HG03354 (cell line): ENCODE data around the gene LILRA6.

Source experiments
- ATAC-seq: cut with Tn5 transposase; IDR thresholded peaks from one replicate; pipeline ENCODE4 v1.9.1; 2021; ENCODE audit warnings: mild to moderate bottlenecking; ENCODE audit not compliant: unreplicated experiment, poor library complexity, severe bottlenecking

Gene LILRA6

DNA sequence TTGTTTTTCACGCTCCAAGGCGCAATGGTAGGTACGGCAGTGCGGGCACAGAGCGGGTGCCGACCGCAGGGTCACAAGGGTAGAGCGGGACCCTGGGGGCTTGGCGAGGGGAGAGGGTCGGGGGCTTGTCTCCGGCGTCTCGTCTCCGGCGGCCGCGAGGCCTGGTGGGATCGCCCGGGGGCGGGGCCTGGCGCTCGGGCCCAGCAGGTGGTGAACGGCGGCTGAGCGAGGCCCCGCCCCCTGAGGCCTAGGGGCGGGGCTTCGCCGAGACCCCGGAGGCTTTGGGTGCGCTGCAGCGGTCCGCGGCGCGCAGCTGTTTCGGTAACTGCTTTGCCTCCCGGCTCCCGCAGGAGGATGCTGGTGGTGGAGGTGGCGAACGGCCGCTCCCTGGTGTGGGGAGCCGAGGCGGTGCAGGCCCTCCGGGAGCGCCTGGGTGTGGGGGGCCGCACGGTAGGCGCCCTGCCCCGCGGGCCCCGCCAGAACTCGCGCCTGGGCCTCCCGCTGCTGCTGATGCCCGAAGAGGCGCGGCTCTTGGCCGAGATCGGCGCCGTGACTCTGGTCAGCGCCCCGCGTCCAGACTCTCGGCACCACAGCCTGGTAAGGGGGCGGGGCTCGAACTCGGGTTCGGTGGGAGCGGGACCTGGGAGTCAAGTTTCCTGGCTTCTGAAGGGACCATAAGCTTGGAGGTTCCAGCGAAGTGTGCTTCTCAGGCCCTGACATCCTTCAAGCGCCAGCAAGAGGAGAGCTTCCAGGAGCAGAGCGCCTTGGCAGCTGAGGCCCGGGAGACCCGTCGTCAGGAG lies 51.4 kb downstream of the LILRA6 start, which contains the start of gene TSEN34:
TSS of gene TSEN34 (plus strand) at position 298 of the 800 bp plus-strand sequence. CDS start at position 355, 57 bp downstream.
- ATAC-seq: peak; percentile 33

DNA sequence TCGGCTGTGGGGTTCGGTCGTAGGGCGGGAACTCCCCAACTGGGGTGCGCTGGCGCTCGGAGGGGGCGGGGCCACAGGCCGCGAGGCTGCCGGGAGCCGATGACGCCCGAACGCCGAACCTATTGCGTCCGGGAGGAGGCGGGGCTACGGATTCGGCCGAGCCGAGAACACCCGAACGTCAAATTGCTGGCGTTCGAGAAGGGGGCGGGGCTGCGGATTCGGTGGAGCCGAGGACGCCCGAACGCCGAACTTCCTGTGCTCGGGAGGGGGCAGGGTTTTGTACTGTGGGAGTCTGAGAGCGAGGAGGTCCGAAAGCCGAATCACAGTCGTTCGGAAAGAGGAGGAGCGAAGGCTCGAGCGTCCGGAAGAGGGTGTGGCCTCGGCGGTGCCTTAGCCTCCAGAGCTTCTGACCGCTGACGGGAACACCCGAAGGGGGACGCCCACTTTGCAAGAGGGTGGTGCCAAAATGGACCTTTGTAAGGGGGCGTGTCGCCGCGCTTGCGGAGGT lies 52.0 kb downstream of the LILRA6 start:
- peak; percentile 56 for ATAC-seq

DNA sequence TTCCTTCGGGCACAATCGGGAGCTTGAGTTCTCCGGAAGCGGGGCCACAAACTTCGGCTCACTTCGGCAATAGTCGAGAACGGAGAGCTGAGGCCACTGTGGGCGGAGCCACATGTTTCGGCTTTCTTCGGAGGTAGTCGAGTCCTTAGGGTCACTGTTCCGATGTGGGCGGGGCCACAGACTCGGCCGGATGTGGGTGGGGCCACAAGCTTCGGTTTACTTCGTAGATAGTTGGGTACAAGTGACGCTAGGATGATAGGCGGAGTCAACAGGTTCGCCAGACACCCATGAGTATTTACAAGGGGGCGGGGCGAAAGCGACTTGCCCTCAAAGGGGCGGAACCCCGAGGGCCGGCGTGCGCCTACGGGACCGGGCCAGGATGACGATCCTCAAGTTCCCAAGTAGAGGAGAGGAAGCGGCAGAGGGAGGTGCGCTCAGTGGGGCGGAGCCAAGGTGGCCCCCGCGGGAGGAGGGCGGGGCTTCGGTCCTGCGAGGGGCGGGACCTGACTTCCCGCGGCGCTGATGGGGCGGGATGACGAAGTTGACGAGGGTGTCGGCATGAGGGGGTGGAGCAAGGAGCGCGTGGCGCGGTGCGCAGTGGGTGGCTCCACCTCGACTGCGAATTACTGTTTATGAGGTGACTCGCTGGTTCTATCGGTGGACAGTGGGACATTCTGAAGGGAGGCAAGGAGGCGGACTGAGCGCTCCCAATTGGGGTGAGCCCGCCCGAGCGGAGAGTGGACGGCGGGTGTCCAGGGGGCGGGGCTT lies 52.7 kb downstream of the LILRA6 start:
- peak; percentile 51 for ATAC-seq

DNA sequence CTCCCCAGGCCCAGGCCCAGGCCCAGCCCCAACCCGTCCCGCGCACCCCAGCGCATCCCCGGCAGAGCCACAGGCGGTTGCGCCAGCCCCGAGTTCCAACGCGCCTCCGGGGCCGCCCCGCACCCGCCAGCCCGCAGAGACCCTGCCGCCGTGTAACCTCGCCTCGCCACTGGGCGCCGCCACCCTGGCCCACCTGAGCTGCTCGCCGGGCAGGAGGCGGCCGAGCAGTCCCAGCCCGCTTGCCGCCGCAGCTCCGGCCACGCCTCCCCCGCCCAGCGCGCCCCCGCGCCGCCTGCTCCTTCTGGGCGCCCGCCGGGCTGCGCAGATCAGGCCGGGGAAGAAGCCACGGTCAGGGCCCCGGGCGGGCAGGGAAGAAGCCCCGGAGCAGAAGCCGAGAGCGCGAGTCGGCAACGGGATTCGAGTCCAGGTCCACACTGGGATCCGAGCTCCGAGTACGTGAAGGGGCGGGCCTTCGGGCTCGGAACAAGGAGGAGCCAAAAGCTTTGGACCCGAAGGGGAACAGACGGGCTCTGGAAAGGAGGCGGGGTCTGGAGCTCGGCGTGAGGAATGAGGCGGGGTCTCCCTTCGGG lies 53.4 kb downstream of the LILRA6 start, which contains the start of gene MBOAT7:
TSS of gene MBOAT7 (minus strand) at position 436 of the 590 bp plus-strand sequence. CDS start 1,072 bp downstream, outside the sequence.
- ATAC-seq: peak; percentile 22

DNA sequence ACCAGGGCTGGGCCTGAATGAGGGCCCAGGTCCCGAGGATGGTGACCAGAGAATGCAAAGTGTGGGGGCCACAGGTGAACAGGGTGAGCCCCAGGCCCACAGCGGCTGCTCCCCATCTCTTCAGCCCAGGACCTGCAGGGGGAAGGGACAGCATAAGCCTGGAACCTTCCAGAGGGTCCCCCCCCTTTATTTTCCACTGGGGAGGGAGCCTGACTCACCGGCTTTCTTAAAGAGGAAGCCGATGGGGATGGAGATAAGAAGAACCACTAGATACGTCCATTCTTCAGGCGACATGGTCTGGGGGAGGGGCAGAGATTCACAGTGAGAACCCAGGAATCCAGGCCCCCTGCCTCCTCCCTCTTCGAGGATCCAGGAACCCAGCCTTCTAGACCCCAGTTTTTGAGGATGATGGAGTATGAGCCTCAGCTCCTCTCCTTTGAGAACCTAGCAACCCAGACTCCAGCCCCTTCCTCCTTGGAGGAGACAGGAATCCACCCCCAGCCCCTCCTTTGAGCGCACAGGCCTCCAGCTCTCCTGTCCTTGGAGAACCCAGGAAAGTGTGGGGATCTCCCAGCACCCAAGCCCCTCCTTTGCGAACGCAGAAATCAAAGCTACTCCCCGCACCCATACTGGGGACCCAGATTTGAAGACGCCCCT lies 54.2 kb downstream of the LILRA6 start:
- ATAC-seq: no peak

DNA sequence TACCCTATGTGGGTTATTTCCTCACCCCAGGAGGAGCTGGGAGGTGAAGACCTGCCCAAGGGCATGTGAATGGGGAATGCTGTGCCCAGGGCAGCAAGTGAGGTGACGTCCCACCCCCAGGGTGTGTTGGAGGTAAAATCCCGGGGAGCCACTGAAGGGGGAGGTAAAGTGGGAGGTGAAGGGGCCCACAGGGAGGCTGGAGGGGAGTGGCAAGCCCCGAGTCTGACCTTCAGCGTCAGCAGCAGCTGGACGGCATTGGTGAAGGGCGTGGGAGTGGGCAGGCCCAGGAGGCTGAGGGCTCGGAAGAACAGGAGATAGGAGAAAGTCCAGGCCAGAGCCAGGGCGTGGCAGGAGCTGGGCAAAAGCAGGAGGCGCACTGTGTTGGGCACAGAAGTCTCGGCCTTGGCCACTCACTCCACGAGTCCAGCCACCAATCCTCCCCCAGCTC lies 55.6 kb downstream of the LILRA6 start:
- ATAC-seq: no peak
